Astrocyte (in vitro differentiated cells and primary cell): ENCODE measurements around the gene LEPROT. TPM values are rescaled to one million over a fixed set of nuclear protein-coding genes. Genes with fewer than 3 reads are reported as not detected.

ENCODE experiments used
- DNase-seq: peaks from one replicate; pipeline ENCODE4 v3.0.0-alpha.2; 2010; ENCODE audit warnings: low read depth
- FAIRE-seq: peaks from 2 replicates; lab custom pipeline; 2011; peaks lifted over from hg19 to GRCh38; lab: Jason Lieb, UNC
- H2AFZ ChIP-seq: 2 replicates; pipeline ENCODE4 v1.6.0; 2012; ENCODE audit warnings: low read depth, low read length, inconsistent platforms
- H3K27ac ChIP-seq: 2 replicates; pipeline ENCODE4 v1.5.1; 2011; ENCODE audit warnings: low read depth, low read length, inconsistent platforms
- H3K27me3 ChIP-seq: 2 replicates; pipeline ENCODE4 v1.6.0; 2011; ENCODE audit warnings: low read length, inconsistent platforms; ENCODE audit not compliant: insufficient read depth
- H3K36me3 ChIP-seq: 2 replicates; pipeline ENCODE4 v1.5.1; 2011; ENCODE audit warnings: low read length, inconsistent platforms; ENCODE audit not compliant: insufficient read depth
- H3K4me1 ChIP-seq: 2 replicates; pipeline ENCODE4 v1.5.1; 2011; ENCODE audit warnings: low read length, inconsistent platforms; ENCODE audit not compliant: insufficient read depth
- H3K4me2 ChIP-seq: 2 replicates; pipeline ENCODE4 v1.6.0; 2012; ENCODE audit warnings: low read length, inconsistent platforms
- H3K4me3 ChIP-seq: 2 replicates; pipeline ENCODE4 v1.5.1; 2011; ENCODE audit warnings: low read depth, mild to moderate bottlenecking, low read length, inconsistent platforms; ENCODE audit not compliant: insufficient read depth
- H3K79me2 ChIP-seq: 2 replicates; pipeline ENCODE4 v1.6.0; 2012; ENCODE audit warnings: mild to moderate bottlenecking, low read length, inconsistent platforms; ENCODE audit not compliant: insufficient read depth
- H3K9ac ChIP-seq: 2 replicates; pipeline ENCODE4 v1.6.0; 2012; ENCODE audit warnings: mild to moderate bottlenecking, low read length, inconsistent platforms
- H3K9me3 ChIP-seq: 2 replicates; pipeline ENCODE4 v1.5.1; 2012; ENCODE audit warnings: low read depth, mild to moderate bottlenecking, low read length, inconsistent platforms; ENCODE audit not compliant: insufficient read depth
- H4K20me1 ChIP-seq: 2 replicates; pipeline ENCODE4 v1.6.0; 2012; ENCODE audit warnings: low read length, inconsistent platforms; ENCODE audit not compliant: insufficient read depth
- H3K27ac Mint-ChIP-seq: one replicate; pipeline ENCODE4 v1.8.0; 2021; ENCODE audit warnings: mild to moderate bottlenecking, mixed read lengths; ENCODE audit not compliant: unreplicated experiment
- H3K27me3 Mint-ChIP-seq: one replicate; pipeline ENCODE4 v1.8.0; 2021; ENCODE audit warnings: low read depth, mixed read lengths; ENCODE audit not compliant: unreplicated experiment
- H3K36me3 Mint-ChIP-seq: one replicate; pipeline ENCODE4 v1.8.0; 2021; ENCODE audit warnings: low read depth, mixed read lengths; ENCODE audit not compliant: unreplicated experiment
- H3K4me1 Mint-ChIP-seq: one replicate; pipeline ENCODE4 v1.8.0; 2021; ENCODE audit warnings: low read depth, mixed read lengths; ENCODE audit not compliant: unreplicated experiment
- H3K4me3 Mint-ChIP-seq: one replicate; pipeline ENCODE4 v1.8.0; 2021; ENCODE audit warnings: mild to moderate bottlenecking, moderate library complexity, mixed read lengths; ENCODE audit not compliant: unreplicated experiment
- H3K9me3 Mint-ChIP-seq: one replicate; pipeline ENCODE4 v1.8.0; 2021; ENCODE audit warnings: mild to moderate bottlenecking, mixed read lengths; ENCODE audit not compliant: unreplicated experiment
- EZH2 ChIP-seq: IDR thresholded peaks from 2 replicates; pipeline ENCODE4 v1.6.1; 2012; ENCODE audit warnings: mild to moderate bottlenecking, low read length, inconsistent platforms; ENCODE audit not compliant: insufficient read depth
- total RNA-seq: library from RNA; stranded (reverse); gene quantifications from 2 replicates; pipeline ENCODE4 v1.2.1, GENCODE V29; 2021
- TF ChIP-seq, protein P1 (sequence below): IDR thresholded peaks from 2 replicates; pipeline ENCODE4 v1.5.1; 2011; ENCODE audit warnings: low read depth, mild to moderate bottlenecking, inconsistent platforms, low read length, moderate library complexity; ENCODE audit not compliant: insufficient read depth

The LEPROT gene
- total RNA-seq, 1 donor from 2014 or later, result 99.4 TPM

- H3K4me1 Mint-ChIP-seq, result peaks cover 3% of the 10 kb centered on the region
- DNase-seq (no peak), FAIRE-seq (no peak)
- H3K27ac ChIP-seq, result no peak overlapping the region
- H3K27me3 Mint-ChIP-seq, result no peaks in the 10 kb centered on the region
- H3K79me2 ChIP-seq, result no peaks in the 10 kb centered on the region
- H3K27me3 ChIP-seq, result no peaks in the 10 kb centered on the region
- H3K4me1 ChIP-seq, result no peaks in the 10 kb centered on the region
- H3K9ac ChIP-seq, result no peak overlapping the region
- no peak overlapping the region for H2AFZ ChIP-seq
- TF ChIP-seq, protein P1, sequence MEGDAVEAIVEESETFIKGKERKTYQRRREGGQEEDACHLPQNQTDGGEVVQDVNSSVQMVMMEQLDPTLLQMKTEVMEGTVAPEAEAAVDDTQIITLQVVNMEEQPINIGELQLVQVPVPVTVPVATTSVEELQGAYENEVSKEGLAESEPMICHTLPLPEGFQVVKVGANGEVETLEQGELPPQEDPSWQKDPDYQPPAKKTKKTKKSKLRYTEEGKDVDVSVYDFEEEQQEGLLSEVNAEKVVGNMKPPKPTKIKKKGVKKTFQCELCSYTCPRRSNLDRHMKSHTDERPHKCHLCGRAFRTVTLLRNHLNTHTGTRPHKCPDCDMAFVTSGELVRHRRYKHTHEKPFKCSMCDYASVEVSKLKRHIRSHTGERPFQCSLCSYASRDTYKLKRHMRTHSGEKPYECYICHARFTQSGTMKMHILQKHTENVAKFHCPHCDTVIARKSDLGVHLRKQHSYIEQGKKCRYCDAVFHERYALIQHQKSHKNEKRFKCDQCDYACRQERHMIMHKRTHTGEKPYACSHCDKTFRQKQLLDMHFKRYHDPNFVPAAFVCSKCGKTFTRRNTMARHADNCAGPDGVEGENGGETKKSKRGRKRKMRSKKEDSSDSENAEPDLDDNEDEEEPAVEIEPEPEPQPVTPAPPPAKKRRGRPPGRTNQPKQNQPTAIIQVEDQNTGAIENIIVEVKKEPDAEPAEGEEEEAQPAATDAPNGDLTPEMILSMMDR, result no peak
- TF ChIP-seq EZH2, result no peak
- no peak overlapping the region for H3K27ac Mint-ChIP-seq
- H3K36me3 Mint-ChIP-seq, result peaks cover 9% of the 10 kb centered on the region
- H3K4me3 ChIP-seq, result no peak overlapping the region
- no peak overlapping the region for H3K4me3 Mint-ChIP-seq
- H3K4me2 ChIP-seq, result no peak overlapping the region
- H3K9me3 ChIP-seq, result no peaks in the 10 kb centered on the region
- H3K36me3 ChIP-seq, result no peaks in the 10 kb centered on the region
- no peaks in the 10 kb centered on the region for H3K9me3 Mint-ChIP-seq
- H4K20me1 ChIP-seq, result no peaks in the 10 kb centered on the region
Measured at GRCh38 chr1:65387821-65388220, 32.6 kb upstream of the LEPROT start.

DNA sequence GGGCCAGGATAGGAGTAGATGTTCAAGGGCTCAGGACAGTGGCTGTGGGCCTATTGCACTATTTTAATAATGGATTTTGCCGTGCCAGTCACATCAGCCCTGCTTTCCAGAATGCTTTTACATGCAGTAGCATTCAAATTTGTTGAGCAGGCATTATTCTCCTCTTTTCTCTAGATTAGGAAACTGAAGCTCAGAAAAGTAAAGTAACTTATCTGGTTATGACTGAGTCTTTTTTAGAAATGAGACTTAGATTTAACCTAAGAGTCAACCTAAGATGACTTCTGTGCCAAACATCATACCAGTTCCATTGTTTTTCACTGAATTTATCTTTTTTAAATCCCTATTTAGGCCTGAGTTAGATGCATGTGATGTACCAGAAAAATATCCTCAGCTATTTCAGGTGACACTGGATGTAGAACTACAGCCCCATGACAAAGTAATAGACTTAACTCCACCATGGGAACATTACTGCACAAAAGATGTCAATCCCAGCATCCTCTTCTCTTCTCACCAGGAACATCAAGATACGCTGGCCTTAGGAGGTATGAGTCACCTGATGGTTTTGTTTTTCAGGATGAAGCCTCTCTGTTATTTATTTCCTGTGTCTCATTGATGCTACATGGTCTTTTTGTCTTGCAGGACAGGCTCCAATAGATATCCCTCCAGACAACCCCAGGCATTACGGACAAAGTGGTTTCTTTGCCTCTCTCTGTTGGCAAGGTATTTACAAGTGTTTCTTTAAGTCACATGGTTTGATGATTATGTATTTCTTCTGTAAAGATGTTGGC, 31.4 kb upstream of the LEPROT start:
- Mint-ChIP-seq H3K9me3 (no peaks in the 10 kb centered on the region), H3K27me3 (no peaks in the 10 kb centered on the region), H3K4me3 (no peak overlapping the region), H3K27ac (no peak overlapping the region), H3K36me3 (peaks cover 7% of the 10 kb centered on the region), H3K4me1 (peaks cover 5% of the 10 kb centered on the region)
- DNase-seq (no peak), FAIRE-seq (no peak)
- H3K27me3 ChIP-seq, result no peaks in the 10 kb centered on the region
- H3K36me3 ChIP-seq, result no peaks in the 10 kb centered on the region
- TF ChIP-seq EZH2, result no peak
- TF ChIP-seq, protein P1, result no peak
- no peak overlapping the region for H2AFZ ChIP-seq
- no peak overlapping the region for H3K9ac ChIP-seq
- H3K4me3 ChIP-seq, result no peak overlapping the region
- H3K79me2 ChIP-seq, result no peaks in the 10 kb centered on the region
- no peaks in the 10 kb centered on the region for H3K4me1 ChIP-seq
- H3K4me2 ChIP-seq, result no peak overlapping the region
- H4K20me1 ChIP-seq, result no peaks in the 10 kb centered on the region
- H3K27ac ChIP-seq, result no peak overlapping the region
- no peaks in the 10 kb centered on the region for H3K9me3 ChIP-seq

DNA sequence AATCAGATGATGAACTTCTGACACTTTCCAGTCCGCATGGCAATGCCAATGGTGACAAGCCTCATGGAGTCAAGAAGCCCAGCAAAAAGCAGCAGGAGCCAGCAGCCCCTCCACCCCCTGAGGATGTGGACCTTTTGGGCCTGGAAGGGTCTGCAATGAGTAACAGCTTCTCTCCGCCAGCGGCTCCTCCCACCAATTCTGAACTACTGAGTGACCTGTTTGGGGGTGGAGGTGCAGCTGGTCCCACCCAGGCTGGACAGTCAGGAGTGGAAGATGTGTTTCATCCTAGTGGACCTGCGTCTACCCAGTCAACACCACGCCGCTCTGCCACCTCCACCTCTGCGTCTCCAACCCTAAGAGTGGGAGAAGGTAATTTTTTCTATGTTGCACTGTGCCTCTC, 28.0 kb upstream of the LEPROT start:
- H3K36me3 Mint-ChIP-seq, result no peaks in the 10 kb centered on the region
- H3K4me3 Mint-ChIP-seq, result no peak overlapping the region
- H2AFZ ChIP-seq, result no peak overlapping the region
- TF ChIP-seq, protein P1, result no peak
- no peak for TF ChIP-seq EZH2
- no peak overlapping the region for H3K27ac Mint-ChIP-seq
- H3K27ac ChIP-seq, result no peak overlapping the region
- H3K9me3 Mint-ChIP-seq, result no peaks in the 10 kb centered on the region
- no peaks in the 10 kb centered on the region for H3K4me1 ChIP-seq
- H3K27me3 ChIP-seq, result no peaks in the 10 kb centered on the region
- no peak for DNase-seq
- H3K79me2 ChIP-seq, result no peaks in the 10 kb centered on the region
- no peaks in the 10 kb centered on the region for H3K36me3 ChIP-seq
- H3K9me3 ChIP-seq, result no peaks in the 10 kb centered on the region
- H3K9ac ChIP-seq, result no peak overlapping the region
- H3K4me3 ChIP-seq, result no peak overlapping the region
- H3K4me2 ChIP-seq, result no peak overlapping the region
- peaks cover 11% of the 10 kb centered on the region for H3K4me1 Mint-ChIP-seq
- FAIRE-seq, result no peak
- H3K27me3 Mint-ChIP-seq, result no peaks in the 10 kb centered on the region
- no peaks in the 10 kb centered on the region for H4K20me1 ChIP-seq
